Neuronal stem cell (in vitro differentiated cells): ENCODE data around the gene FSTL3.

Experiments used
- DNase-seq: peaks from one replicate; pipeline ENCODE4 v3.0.0-alpha.2; 2013; ENCODE audit warnings: low spot score
- H2AFZ ChIP-seq: one replicate; pipeline ENCODE4 v1.6.1; 2013; ENCODE audit warnings: mild to moderate bottlenecking, low read length, inconsistent platforms
- H2AK5ac ChIP-seq: 2 replicates; pipeline ENCODE4 v1.6.1; 2013; ENCODE audit warnings: low read depth, mild to moderate bottlenecking, inconsistent platforms, low read length, moderate library complexity, mixed read lengths
- H2BK120ac ChIP-seq: 2 replicates; pipeline ENCODE4 v1.6.1; 2013; ENCODE audit warnings: low read depth, mild to moderate bottlenecking, inconsistent platforms, low read length, moderate library complexity, mixed read lengths
- H2BK12ac ChIP-seq: one replicate; pipeline ENCODE4 v1.6.1; 2013; ENCODE audit warnings: low read length, inconsistent platforms
- H2BK15ac ChIP-seq: 2 replicates; pipeline ENCODE4 v1.6.1; 2013; ENCODE audit warnings: mild to moderate bottlenecking, low read length, inconsistent platforms, mixed read lengths
- H2BK5ac ChIP-seq: one replicate; pipeline ENCODE4 v1.6.1; 2013; ENCODE audit warnings: inconsistent platforms, mild to moderate bottlenecking, low read length, moderate library complexity
- H3K14ac ChIP-seq: one replicate; pipeline ENCODE4 v1.6.1; 2013; ENCODE audit warnings: low read length, inconsistent platforms
- H3K18ac ChIP-seq: 2 replicates; pipeline ENCODE4 v1.6.1; 2013; ENCODE audit warnings: low read length, inconsistent platforms
- H3K23ac ChIP-seq: 2 replicates; pipeline ENCODE4 v1.6.1; 2013; ENCODE audit warnings: low read depth, mild to moderate bottlenecking, mixed read lengths, low read length, inconsistent platforms; ENCODE audit not compliant: poor library complexity
- H3K27ac ChIP-seq: replicated peaks from 3 replicates; pipeline ENCODE4 v1.5.1; 2013; ENCODE audit warnings: low read length, inconsistent platforms
- H3K27me3 ChIP-seq, 3 experiments: 2 replicates each; pipeline ENCODE4 v1.6.1; 2013; ENCODE audit warnings: low read length in 3 of 3, mild to moderate bottlenecking in 2 of 3, inconsistent platforms in 1 of 3, low read depth in 1 of 3, mixed read lengths in 1 of 3, moderate library complexity in 1 of 3; ENCODE audit not compliant: control insufficient read depth in 3 of 3, insufficient read depth in 3 of 3
- H3K36me3 ChIP-seq, 2 donors: replicated peaks in 1 of 2; 2 replicates each; pipeline ENCODE4 v1.6.1; 2013; ENCODE audit warnings: low read length in 2 of 2; ENCODE audit not compliant: control insufficient read depth in 2 of 2, insufficient read depth in 2 of 2
- H3K4ac ChIP-seq: 2 replicates; pipeline ENCODE4 v1.6.1; 2013; ENCODE audit warnings: inconsistent platforms, mild to moderate bottlenecking, low read length, moderate library complexity
- H3K4me1 ChIP-seq, 2 donors: 1 replicate in 1 of 2; 2 replicates in 1 of 2; pipeline ENCODE4 v1.6.1; 2013; ENCODE audit warnings: low read length in 2 of 2, low read depth in 1 of 2; ENCODE audit not compliant: control insufficient read depth in 2 of 2, insufficient read depth in 1 of 2
- H3K4me2 ChIP-seq: one replicate; pipeline ENCODE4 v1.6.1; 2013; ENCODE audit warnings: mild to moderate bottlenecking, low read length, inconsistent platforms; ENCODE audit not compliant: insufficient read depth, poor library complexity, severe bottlenecking
- H3K4me3 ChIP-seq, 2 donors: 2 replicates each; pipeline ENCODE4 v1.5.1; 2013; ENCODE audit warnings: low read length in 2 of 2, mild to moderate bottlenecking in 2 of 2, inconsistent platforms in 1 of 2, moderate library complexity in 1 of 2
- H3K79me1 ChIP-seq: one replicate; pipeline ENCODE4 v1.6.1; 2013; ENCODE audit warnings: low read depth, mild to moderate bottlenecking, inconsistent platforms, low read length, moderate library complexity
- H3K9ac ChIP-seq: one replicate; pipeline ENCODE4 v1.6.1; 2013; ENCODE audit warnings: mild to moderate bottlenecking, low read depth, low read length, inconsistent platforms; ENCODE audit not compliant: poor library complexity
- H3K9me3 ChIP-seq, 2 donors: replicated peaks in 1 of 2; 2 replicates each; pipeline versions ENCODE3 to v1.6.1; 2013; ENCODE audit warnings: low read length in 2 of 2, mild to moderate bottlenecking in 2 of 2, inconsistent platforms in 1 of 2, low read depth in 1 of 2, mixed read lengths in 1 of 2, moderate library complexity in 1 of 2; ENCODE audit not compliant: control insufficient read depth in 2 of 2, insufficient read depth in 1 of 2
- H4K8ac ChIP-seq: one replicate; pipeline ENCODE4 v1.6.1; 2013; ENCODE audit warnings: low read depth, mild to moderate bottlenecking, inconsistent platforms, low read length, moderate library complexity
- H4K91ac ChIP-seq: one replicate; pipeline ENCODE4 v1.6.1; 2013; ENCODE audit warnings: low read length, low read depth, mild to moderate bottlenecking, inconsistent platforms; ENCODE audit not compliant: poor library complexity
- WGBS, 2 donors: extraction: QIAGEN DNeasy Blood & Tissue Kit; methylation state at CpG; one replicate each; pipeline ENCODE4 v1.1.7; 2013; ENCODE audit warnings: missing lambda C conversion rate in 2 of 2, mixed read lengths in 1 of 2; ENCODE audit not compliant: insufficient read length in 2 of 2, insufficient replicate concordance in 1 of 2; ENCODE audit errors: extremely low coverage in 2 of 2; 5-methylcytosine and 5-hydroxymethylcytosine counted together

FSTL3 gene

GRCh38 chr19:720345-721160, 44.4 kb downstream of the FSTL3 start:
- Histone ChIP-seq H2BK5ac (no peak overlapping the region), H2BK12ac (peak overlapping the region; percentile 73), H3K9me3 (peaks cover 2 to 4% of the 10 kb centered on the region in 2 donors), H3K9ac (peak overlapping the region; percentile 60), H3K27me3 (no peaks in the 10 kb centered on the region), H3K27ac (no peak overlapping the region), H3K4me2 (peak overlapping the region; percentile 18), H4K8ac (no peak overlapping the region), H2AK5ac (peak overlapping the region; percentile 75), H3K36me3 (peaks cover 0 to 5% of the 10 kb centered on the region in 2 donors), H2AFZ (peak overlapping the region; percentile 61), H3K23ac (no peak overlapping the region), H3K4me3 (peak overlapping the region in 1 of 2 donors; percentile 38), H3K4ac (no peak overlapping the region), H2BK15ac (no peak overlapping the region), H3K14ac (peak overlapping the region; percentile 56), H3K18ac (peak overlapping the region; percentile 76), H4K91ac (no peak overlapping the region), H2BK120ac (no peak overlapping the region), H3K79me1 (peaks cover 27% of the 10 kb centered on the region), H3K4me1 (peaks cover 6 to 28% of the 10 kb centered on the region in 2 donors)
- WGBS, 2 donors = no CpG with 5 or more reads among the region's 58 CpGs
- no peak for DNase-seq

GRCh38 chr19:722553-723101, 46.4 kb downstream of the FSTL3 start:
- no peak overlapping the region for H3K14ac ChIP-seq
- no peak overlapping the region for H3K4ac ChIP-seq
- H3K18ac ChIP-seq = peak overlapping the region; percentile 28
- H2AK5ac ChIP-seq = no peak overlapping the region
- H3K9me3 ChIP-seq = peaks cover 0 to 6% of the 10 kb centered on the region in 2 donors
- no peak overlapping the region for H3K9ac ChIP-seq
- H3K79me1 ChIP-seq = peaks cover 26% of the 10 kb centered on the region
- peaks cover 10 to 19% of the 10 kb centered on the region in 2 donors for H3K36me3 ChIP-seq
- H3K27me3 ChIP-seq = no peaks in the 10 kb centered on the region
- H4K91ac ChIP-seq = no peak overlapping the region
- H2AFZ ChIP-seq = no peak overlapping the region
- H3K4me2 ChIP-seq = no peak overlapping the region
- H2BK5ac ChIP-seq = no peak overlapping the region
- WGBS, 2 donors = no CpG with 5 or more reads among the region's 17 CpGs
- H4K8ac ChIP-seq = no peak overlapping the region
- no peak overlapping the region for H3K4me3 ChIP-seq
- peaks cover 6 to 24% of the 10 kb centered on the region in 2 donors for H3K4me1 ChIP-seq
- H3K23ac ChIP-seq = no peak overlapping the region
- H2BK120ac ChIP-seq = no peak overlapping the region
- H2BK15ac ChIP-seq = no peak overlapping the region
- H2BK12ac ChIP-seq = no peak overlapping the region
- DNase-seq = no peak
- no peak overlapping the region for H3K27ac ChIP-seq

GRCh38 chr19:723247-723646, 47.1 kb downstream of the FSTL3 start:
- Histone ChIP-seq H2BK12ac (no peak overlapping the region), H4K8ac (no peak overlapping the region), H3K9ac (peak overlapping the region; percentile 44), H2AK5ac (no peak overlapping the region), H3K4me1 (peaks cover 4 to 21% of the 10 kb centered on the region in 2 donors), H3K27me3 (no peaks in the 10 kb centered on the region), H3K9me3 (peaks cover 0 to 6% of the 10 kb centered on the region in 2 donors), H3K18ac (no peak overlapping the region), H3K27ac (no peak overlapping the region), H3K79me1 (peaks cover 26% of the 10 kb centered on the region), H3K14ac (no peak overlapping the region), H4K91ac (no peak overlapping the region), H3K23ac (peak overlapping the region; percentile 55), H3K4ac (no peak overlapping the region), H3K36me3 (peaks cover 12 to 21% of the 10 kb centered on the region in 2 donors), H2BK15ac (no peak overlapping the region), H2BK5ac (no peak overlapping the region), H2BK120ac (no peak overlapping the region), H3K4me3 (no peak overlapping the region), H3K4me2 (no peak overlapping the region), H2AFZ (no peak overlapping the region)
- DNase-seq = no peak
- WGBS, 2 donors = no CpG with 5 or more reads among the region's 13 CpGs

GRCh38 chr19:723714-724113, 47.5 kb downstream of the FSTL3 start:
- Histone ChIP-seq H3K23ac (no peak overlapping the region), H3K27ac (no peak overlapping the region), H3K27me3 (no peaks in the 10 kb centered on the region), H3K9me3 (peaks cover 0 to 6% of the 10 kb centered on the region in 2 donors), H2AK5ac (no peak overlapping the region), H3K9ac (no peak overlapping the region), H2BK15ac (no peak overlapping the region), H3K36me3 (peaks cover 12 to 21% of the 10 kb centered on the region in 2 donors), H2BK12ac (no peak overlapping the region), H3K18ac (no peak overlapping the region), H2BK5ac (no peak overlapping the region), H4K91ac (no peak overlapping the region), H3K4me2 (no peak overlapping the region), H3K79me1 (peaks cover 26% of the 10 kb centered on the region), H3K4me3 (no peak overlapping the region), H3K14ac (no peak overlapping the region), H3K4ac (no peak overlapping the region), H2BK120ac (no peak overlapping the region), H3K4me1 (peaks cover 1 to 16% of the 10 kb centered on the region in 2 donors), H2AFZ (no peak overlapping the region), H4K8ac (no peak overlapping the region)
- WGBS, 2 donors = no CpG with 5 or more reads among the region's 18 CpGs
- no peak for DNase-seq
